D721Med (cell line): Measurements from ENCODE around the gene UNC119.

Source experiments
- DNase-seq: peaks from one replicate; pipeline ENCODE4 v3.0.0; 2011; ENCODE audit warnings: low spot score; ENCODE audit not compliant: insufficient read length
- FAIRE-seq: peaks from 2 replicates; lab custom pipeline; 2011; peaks lifted over from hg19 to GRCh38; lab: Jason Lieb, UNC
- TF ChIP-seq, protein P1 (sequence below): IDR thresholded peaks from 2 replicates; pipeline ENCODE4 v1.5.1; 2012; ENCODE audit warnings: mild to moderate bottlenecking, control low read depth; ENCODE audit not compliant: insufficient read depth; ENCODE audit errors: missing control alignments

Gene UNC119

GRCh38 chr17:28552176-28552999, at the start of gene UNC119:
Gene UNC119 (minus strand): TSS chr17:28552624. CDS start chr17:28552557, 67 bp downstream.
- FAIRE-seq (no peak), DNase-seq (peak; percentile 81)
- TF ChIP-seq, protein P1, sequence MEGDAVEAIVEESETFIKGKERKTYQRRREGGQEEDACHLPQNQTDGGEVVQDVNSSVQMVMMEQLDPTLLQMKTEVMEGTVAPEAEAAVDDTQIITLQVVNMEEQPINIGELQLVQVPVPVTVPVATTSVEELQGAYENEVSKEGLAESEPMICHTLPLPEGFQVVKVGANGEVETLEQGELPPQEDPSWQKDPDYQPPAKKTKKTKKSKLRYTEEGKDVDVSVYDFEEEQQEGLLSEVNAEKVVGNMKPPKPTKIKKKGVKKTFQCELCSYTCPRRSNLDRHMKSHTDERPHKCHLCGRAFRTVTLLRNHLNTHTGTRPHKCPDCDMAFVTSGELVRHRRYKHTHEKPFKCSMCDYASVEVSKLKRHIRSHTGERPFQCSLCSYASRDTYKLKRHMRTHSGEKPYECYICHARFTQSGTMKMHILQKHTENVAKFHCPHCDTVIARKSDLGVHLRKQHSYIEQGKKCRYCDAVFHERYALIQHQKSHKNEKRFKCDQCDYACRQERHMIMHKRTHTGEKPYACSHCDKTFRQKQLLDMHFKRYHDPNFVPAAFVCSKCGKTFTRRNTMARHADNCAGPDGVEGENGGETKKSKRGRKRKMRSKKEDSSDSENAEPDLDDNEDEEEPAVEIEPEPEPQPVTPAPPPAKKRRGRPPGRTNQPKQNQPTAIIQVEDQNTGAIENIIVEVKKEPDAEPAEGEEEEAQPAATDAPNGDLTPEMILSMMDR: no peak

DNA sequence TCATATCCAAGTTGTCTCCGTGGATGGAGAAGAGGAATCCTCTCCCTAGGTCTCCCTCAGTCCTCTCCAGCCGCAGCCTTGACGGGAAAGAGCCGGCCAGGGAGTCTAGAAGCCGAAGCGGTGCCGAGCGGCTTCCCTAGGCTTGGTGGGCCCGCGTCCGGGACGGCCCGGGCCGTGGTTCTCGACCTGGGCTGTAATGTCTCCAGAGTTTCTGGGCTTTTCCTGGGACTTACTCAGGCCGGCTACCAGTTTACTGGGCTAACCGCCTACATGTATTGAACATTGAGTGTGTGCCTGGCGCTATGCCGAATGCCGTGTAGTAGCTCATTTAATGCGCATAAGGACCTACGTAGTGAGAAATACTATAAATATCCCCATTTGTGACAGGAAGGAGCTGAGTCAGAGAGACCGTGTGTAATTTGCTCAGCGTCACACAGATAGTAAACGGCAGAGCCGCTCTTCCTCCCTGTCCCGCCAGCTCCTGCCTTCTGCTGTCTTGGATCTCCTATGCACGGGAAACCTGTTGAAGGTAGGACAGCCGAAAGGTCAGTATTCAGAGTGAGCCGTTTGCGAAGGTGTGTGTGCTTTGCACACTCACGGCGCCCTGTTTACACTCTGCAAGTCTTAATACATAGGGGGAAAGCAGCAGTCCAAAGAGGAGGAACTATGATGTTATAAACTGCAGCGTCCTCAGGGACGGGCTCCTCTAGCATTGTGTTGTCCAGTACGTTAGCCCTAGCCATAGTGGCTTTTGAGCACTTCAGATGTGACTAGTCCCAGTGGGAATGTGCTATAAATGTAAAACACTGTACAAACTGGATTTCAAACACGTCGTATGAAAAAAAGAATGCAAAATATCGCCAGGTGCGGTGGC, 47.1 kb upstream of the UNC119 start:
- DNase-seq (peak; percentile 35), FAIRE-seq (no peak)
- TF ChIP-seq, protein P1: no peak

GRCh38 chr17:28598799-28599310, 46.4 kb upstream of the UNC119 start, which contains the start of gene SPAG5:
Gene SPAG5 (minus strand): TSS chr17:28599025. CDS start chr17:28598946, 79 bp downstream.
- FAIRE-seq: no peak
- peak; percentile 93 for DNase-seq
- TF ChIP-seq, protein P1: no peak

- FAIRE-seq: no peak
- TF ChIP-seq, protein P1: no peak
Observed at GRCh38 chr17:28598389-28598788, 46.0 kb upstream of the UNC119 start.

DNA sequence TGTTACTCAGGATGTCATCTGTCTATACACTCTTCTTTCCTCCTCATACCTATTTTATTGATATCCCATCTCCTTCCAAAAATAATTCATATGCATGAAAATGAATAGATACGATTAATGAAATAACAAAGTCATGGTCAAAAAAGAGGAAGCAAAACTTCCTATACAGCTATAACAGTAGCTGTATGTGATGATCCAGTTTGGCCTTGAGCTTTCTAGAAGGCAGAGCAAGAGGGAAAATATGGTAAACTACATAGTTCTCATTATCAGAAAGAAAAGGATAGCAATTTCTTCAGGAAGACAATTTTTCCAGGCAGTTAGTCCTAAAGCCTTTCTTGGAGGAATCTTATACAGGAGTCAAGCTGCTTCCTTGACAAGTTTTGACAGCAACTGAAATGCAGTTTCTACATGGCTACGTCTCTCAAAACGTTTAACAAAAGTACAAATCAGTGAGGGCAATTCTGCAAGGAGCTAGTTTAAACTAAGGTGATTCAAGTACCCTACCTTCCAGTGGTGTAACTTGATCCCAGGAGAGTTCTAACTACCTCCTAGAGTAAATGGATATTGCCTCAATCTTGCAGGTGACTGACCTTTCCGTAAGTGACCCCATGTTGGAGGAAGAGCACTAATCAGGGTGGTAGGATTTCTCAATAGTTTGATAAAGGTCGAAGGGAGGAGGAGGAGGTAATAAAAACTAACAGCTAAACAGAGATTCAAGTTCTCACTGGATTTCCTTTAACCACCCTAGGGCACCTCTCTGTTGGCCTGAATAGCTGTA, 45.4 kb upstream of the UNC119 start:
- FAIRE-seq (no peak), DNase-seq (no peak)
- TF ChIP-seq, protein P1: no peak

More at GRCh38 chr17:28598389-28598788, 46.0 kb upstream of the UNC119 start:
- no peak for DNase-seq

- TF ChIP-seq, protein P1: no peak
- no peak for DNase-seq
- FAIRE-seq: no peak
Observed at GRCh38 chr17:28592260-28592659, 39.8 kb upstream of the UNC119 start.
